ENCODE measurements around the gene PPP1R12A. TPM values are rescaled to one million over a fixed set of nuclear protein-coding genes. Genes with fewer than 3 reads are reported as not detected.
"Not testable (repeated sequence)": the region's sequence is repeated elsewhere in the genome, so short reads cannot be mapped to it uniquely, and the experiment has no call there.

PPP1R12A gene
- total RNA-seq, 1 experiment from 2014 or later: 39.7 TPM

GRCh38 chr12:79949098-79949497 lies 14.2 kb upstream of the PPP1R12A start:
- Histone ChIP-seq H3K4me3 (ENCODE audit: insufficient read depth, low read depth, low read length) (no peak overlapping the region), H3K36me3 (replicated peaks; ENCODE audit: control insufficient read depth, insufficient read depth, low read length) (no peaks in the 10 kb centered on the region), H3K27me3 (ENCODE audit: control insufficient read depth, insufficient read depth, low read length) (no peaks in the 10 kb centered on the region)
- DNase-seq: no peak

DNA sequence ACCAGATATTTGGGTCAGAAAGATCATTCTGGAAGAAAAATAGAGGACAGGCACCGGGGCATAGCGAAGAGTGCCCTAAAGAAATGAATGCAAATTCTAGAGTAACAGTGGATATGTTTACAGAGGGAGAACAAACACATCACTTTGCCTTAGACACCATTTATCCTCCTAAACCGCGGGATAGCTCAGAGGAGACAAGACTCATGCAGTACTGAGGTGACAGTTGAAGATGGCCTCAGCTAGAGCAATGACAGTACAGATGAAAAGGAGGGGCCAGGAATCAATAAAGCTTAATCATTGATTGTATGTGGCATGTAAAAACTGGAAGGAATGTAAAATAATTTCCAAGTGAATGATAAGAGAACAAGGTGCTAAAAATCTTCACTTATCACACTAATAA lies 10.5 kb upstream of the PPP1R12A start:
- Histone ChIP-seq H3K36me3 (replicated peaks; ENCODE audit: control insufficient read depth, insufficient read depth, low read length) (no peaks in the 10 kb centered on the region), H3K4me3 (ENCODE audit: insufficient read depth, low read depth, low read length) (no peak overlapping the region), H3K27me3 (ENCODE audit: control insufficient read depth, insufficient read depth, low read length) (no peaks in the 10 kb centered on the region)
- DNase-seq: no peak

DNA sequence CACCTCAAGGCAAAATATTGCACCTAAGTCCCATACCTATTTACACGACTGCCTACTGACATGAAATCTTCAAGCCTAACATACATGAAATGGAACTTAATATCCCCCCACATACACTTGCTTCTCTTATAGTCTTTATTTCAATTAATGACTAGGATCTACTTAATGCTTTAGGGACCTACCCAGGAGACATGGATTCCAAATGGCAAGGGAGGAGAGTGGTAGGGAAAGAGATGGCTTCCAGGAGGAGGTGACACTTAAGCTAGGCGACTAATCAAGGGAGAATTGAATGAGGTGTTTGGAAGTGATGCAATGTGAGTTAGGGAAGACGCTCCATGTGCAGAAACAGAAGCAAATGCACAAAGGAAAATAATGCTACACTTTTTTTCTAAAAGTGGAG lies 9.7 kb upstream of the PPP1R12A start:
- no peak overlapping the region for H3K4me3 ChIP-seq (ENCODE audit: insufficient read depth, low read depth, low read length)
- no peaks in the 10 kb centered on the region for H3K36me3 ChIP-seq (replicated peaks; ENCODE audit: control insufficient read depth, insufficient read depth, low read length)
- no peaks in the 10 kb centered on the region for H3K27me3 ChIP-seq (ENCODE audit: control insufficient read depth, insufficient read depth, low read length)
- no peak for DNase-seq

- H3K27me3 ChIP-seq (ENCODE audit: control insufficient read depth, insufficient read depth, low read length); H3K36me3 ChIP-seq (replicated peaks; ENCODE audit: control insufficient read depth, insufficient read depth, low read length); DNase-seq; H3K4me3 ChIP-seq (ENCODE audit: insufficient read depth, low read depth, low read length): not testable (repeated sequence)
Observed at GRCh38 chr12:79942846-79943245, 7.9 kb upstream of the PPP1R12A start.

DNA sequence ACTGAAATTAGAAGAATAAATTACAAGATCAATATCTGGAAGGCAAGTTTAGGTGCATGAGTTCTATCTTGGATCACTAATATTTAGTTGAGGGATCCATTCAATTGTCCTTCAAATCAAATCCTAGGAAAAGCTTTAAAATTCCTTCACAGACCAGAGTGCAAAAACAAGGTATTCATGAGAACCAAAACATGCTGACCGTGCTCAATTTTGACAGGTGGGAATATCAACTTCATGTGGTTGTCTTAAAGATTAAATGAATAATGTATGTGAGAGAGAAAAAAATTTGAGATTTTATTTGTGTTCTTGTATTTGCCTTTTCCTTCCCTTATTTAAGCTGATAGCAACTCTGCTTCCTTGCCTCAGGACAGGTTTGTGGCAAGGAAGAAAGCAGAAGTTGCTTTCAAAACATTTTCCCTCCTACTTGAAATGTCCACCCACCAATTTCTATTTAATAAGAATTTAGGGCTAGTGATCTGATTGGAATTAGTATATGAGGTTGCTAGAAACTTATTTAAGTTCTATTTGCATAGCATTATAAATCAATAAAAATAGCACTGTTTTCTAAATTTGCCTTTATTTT lies 4.9 kb upstream of the PPP1R12A start:
- no peak overlapping the region for H3K4me3 ChIP-seq (ENCODE audit: insufficient read depth, low read depth, low read length)
- no peaks in the 10 kb centered on the region for H3K27me3 ChIP-seq (ENCODE audit: control insufficient read depth, insufficient read depth, low read length)
- DNase-seq: no peak
- H3K36me3 ChIP-seq (replicated peaks; ENCODE audit: control insufficient read depth, insufficient read depth, low read length): no peaks in the 10 kb centered on the region

DNA sequence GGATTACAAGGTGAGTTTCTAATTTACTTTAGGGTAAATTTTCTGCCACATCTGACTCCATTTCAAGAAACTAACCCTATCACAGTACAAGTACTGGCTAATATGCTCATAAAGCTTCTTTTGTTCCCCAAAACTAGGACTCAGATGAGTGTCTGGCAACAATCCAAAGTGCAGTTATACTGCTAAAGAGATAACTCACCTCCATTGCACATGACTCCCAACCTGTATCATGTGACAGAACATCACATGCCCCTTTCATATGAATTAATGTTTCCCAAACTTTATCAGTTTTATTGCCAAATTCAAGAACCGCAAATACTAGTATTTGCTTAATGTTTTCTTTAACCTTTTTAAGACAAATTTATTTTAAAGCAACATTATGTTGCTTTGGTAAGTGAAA lies 3.9 kb upstream of the PPP1R12A start:
- Histone ChIP-seq H3K4me3 (ENCODE audit: insufficient read depth, low read depth, low read length) (no peak overlapping the region), H3K27me3 (ENCODE audit: control insufficient read depth, insufficient read depth, low read length) (no peaks in the 10 kb centered on the region), H3K36me3 (replicated peaks; ENCODE audit: control insufficient read depth, insufficient read depth, low read length) (no peaks in the 10 kb centered on the region)
- no peak for DNase-seq

GRCh38 chr12:79936670-79937069 lies 1.8 kb upstream of the PPP1R12A start:
- H3K36me3 ChIP-seq (replicated peaks; ENCODE audit: control insufficient read depth, insufficient read depth, low read length): no peaks in the 10 kb centered on the region
- DNase-seq: no peak
- no peak overlapping the region for H3K4me3 ChIP-seq (ENCODE audit: insufficient read depth, low read depth, low read length)
- H3K27me3 ChIP-seq (ENCODE audit: control insufficient read depth, insufficient read depth, low read length): no peaks in the 10 kb centered on the region

DNA sequence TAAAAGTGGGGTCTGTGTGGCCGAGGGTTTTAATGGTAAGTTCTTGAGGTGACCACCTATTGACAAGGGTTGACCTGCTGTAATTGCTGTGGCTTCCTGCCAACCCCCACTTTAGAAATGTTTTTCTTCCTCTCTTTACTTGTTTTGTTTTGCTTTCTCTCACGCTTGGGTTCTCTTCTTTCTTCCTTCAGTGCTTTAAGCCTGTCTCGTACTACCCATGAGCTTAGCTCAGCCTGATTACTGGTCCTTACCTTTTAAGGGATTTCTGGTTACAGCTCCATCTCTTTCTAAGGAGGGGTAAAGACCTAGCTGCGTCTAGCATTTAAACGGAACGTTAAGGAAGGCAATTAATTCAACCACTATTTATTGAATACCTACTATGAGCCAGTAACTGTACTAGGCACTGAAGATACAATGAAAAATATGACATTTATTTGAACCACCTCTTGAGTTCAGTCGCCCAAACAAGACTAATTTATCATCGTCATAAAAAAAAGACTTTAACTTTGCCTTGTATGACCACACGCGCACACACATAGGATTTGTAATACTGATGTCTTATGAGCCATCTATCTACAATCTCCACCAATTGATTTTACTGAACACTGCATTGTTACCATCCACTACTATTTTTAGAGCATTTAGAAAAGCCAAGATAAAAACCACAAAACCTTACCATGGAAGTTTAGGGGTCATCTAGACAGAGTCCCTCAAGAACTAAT lies 888 bp upstream of the PPP1R12A start:
- H3K27me3 ChIP-seq (ENCODE audit: control insufficient read depth, insufficient read depth, low read length): no peaks in the 10 kb centered on the region
- peak overlapping the region; percentile 99 for H3K4me3 ChIP-seq (ENCODE audit: insufficient read depth, low read depth, low read length)
- no peaks in the 10 kb centered on the region for H3K36me3 ChIP-seq (replicated peaks; ENCODE audit: control insufficient read depth, insufficient read depth, low read length)
- DNase-seq: peak; percentile 3

DNA sequence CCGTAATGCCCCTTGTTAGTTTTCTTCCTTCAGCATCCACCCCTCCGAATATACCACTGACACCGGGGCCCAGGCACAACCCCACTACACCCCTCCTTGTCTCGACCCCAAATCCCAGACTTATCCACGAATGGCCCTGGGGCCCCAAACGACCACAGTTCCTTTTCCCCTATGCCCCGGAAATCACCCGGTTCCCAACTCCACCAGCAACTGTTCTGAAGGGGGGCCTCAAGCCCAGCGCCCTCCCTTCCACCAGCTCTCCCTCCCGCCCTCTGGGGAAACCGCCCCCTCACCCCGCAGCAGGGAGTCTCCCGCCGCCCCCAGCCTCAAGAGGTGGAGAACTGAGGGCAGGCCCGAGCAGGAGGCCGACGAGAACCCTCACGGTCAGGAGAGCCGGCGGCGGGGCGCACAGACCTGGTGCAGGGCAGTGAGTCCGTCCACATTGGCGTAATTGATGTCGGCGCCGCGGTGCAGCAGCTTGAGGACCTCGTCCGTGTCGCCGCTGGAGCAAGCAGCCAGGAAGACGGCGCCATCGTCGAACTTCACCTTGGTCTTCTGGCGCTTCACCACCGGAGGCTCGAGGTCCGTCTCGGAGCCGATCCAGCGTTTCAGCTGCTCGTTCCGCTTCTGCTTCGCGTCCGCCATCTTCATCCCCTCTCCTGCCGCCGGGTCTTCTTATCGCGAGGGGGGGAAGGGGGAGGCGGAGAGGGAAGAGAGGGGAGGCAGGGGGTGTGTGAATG lies 446 bp downstream of the PPP1R12A start:
- DNase-seq: peak; percentile 65
- H3K4me3 ChIP-seq (ENCODE audit: insufficient read depth, low read depth, low read length): peak overlapping the region; percentile 99

GRCh38 chr12:79933532-79934264 lies 1.2 kb downstream of the PPP1R12A start:
- DNase-seq: peak; percentile 5
- H3K27me3 ChIP-seq (ENCODE audit: control insufficient read depth, insufficient read depth, low read length): no peaks in the 10 kb centered on the region
- no peaks in the 10 kb centered on the region for H3K36me3 ChIP-seq (replicated peaks; ENCODE audit: control insufficient read depth, insufficient read depth, low read length)
- peak overlapping the region; percentile 99 for H3K4me3 ChIP-seq (ENCODE audit: insufficient read depth, low read depth, low read length)

More for the DNA sequence above, 446 bp downstream of the PPP1R12A start:
- Histone ChIP-seq H3K36me3 (replicated peaks; ENCODE audit: control insufficient read depth, insufficient read depth, low read length) (no peaks in the 10 kb centered on the region), H3K27me3 (ENCODE audit: control insufficient read depth, insufficient read depth, low read length) (no peaks in the 10 kb centered on the region)

GRCh38 chr12:79933043-79933442 lies 1.9 kb downstream of the PPP1R12A start:
- no peaks in the 10 kb centered on the region for H3K27me3 ChIP-seq (ENCODE audit: control insufficient read depth, insufficient read depth, low read length)
- no peak for DNase-seq
- H3K4me3 ChIP-seq (ENCODE audit: insufficient read depth, low read depth, low read length): peak overlapping the region; percentile 99
- no peaks in the 10 kb centered on the region for H3K36me3 ChIP-seq (replicated peaks; ENCODE audit: control insufficient read depth, insufficient read depth, low read length)

GRCh38 chr12:79932357-79932756 lies 2.5 kb downstream of the PPP1R12A start:
- DNase-seq: no peak
- Histone ChIP-seq H3K4me3 (ENCODE audit: insufficient read depth, low read depth, low read length) (no peak overlapping the region), H3K36me3 (replicated peaks; ENCODE audit: control insufficient read depth, insufficient read depth, low read length) (no peaks in the 10 kb centered on the region), H3K27me3 (ENCODE audit: control insufficient read depth, insufficient read depth, low read length) (no peaks in the 10 kb centered on the region)

DNA sequence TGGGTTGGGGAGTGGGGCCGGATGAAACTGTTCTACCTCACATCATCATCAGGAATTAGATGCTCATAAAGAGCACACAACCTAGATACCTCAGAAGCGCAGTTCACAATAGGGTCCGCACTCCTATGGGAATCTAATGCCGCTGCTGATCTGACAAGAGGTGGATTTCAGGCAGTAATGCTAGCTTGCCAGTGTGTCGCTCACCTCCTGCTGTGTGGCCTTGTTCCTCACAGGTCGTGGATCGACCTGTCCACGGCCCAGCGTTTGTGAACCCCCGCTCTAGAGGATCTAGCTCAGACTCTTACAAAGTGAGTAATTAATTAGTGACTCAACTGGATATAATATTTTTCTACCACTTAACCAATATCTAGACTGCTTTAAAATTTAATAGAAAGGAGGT lies 5.8 kb downstream of the PPP1R12A start:
- peak; percentile 3 for DNase-seq
- Histone ChIP-seq H3K27me3 (ENCODE audit: control insufficient read depth, insufficient read depth, low read length) (no peaks in the 10 kb centered on the region), H3K4me3 (ENCODE audit: insufficient read depth, low read depth, low read length) (no peak overlapping the region), H3K36me3 (replicated peaks; ENCODE audit: control insufficient read depth, insufficient read depth, low read length) (no peaks in the 10 kb centered on the region)

GRCh38 chr12:79927772-79928474 lies 7.0 kb downstream of the PPP1R12A start:
- H3K27me3 ChIP-seq (ENCODE audit: control insufficient read depth, insufficient read depth, low read length): no peaks in the 10 kb centered on the region
- no peaks in the 10 kb centered on the region for H3K36me3 ChIP-seq (replicated peaks; ENCODE audit: control insufficient read depth, insufficient read depth, low read length)
- no peak for DNase-seq
- H3K4me3 ChIP-seq (ENCODE audit: insufficient read depth, low read depth, low read length): no peak overlapping the region
